Neural crest cell (in vitro differentiated cells): ENCODE results near the gene PIK3CG. TPM values are rescaled to one million over a fixed set of nuclear protein-coding genes. Genes with fewer than 3 reads are reported as not detected.
"Not testable (repeated sequence)": the region's sequence is repeated elsewhere in the genome, so short reads cannot be mapped to it uniquely, and the experiment has no call there.

Source experiments
- DNase-seq: peaks from one replicate; pipeline ENCODE4 v3.0.0; 2021; ENCODE audit warnings: low read depth, mixed read lengths, low spot score
- H3K27ac Mint-ChIP-seq: one replicate; pipeline ENCODE4 v1.8.0; 2021; ENCODE audit warnings: mild to moderate bottlenecking, mixed read lengths; ENCODE audit not compliant: unreplicated experiment
- H3K27me3 Mint-ChIP-seq: 2 replicates; pipeline ENCODE4 v1.8.0; 2021; ENCODE audit warnings: low read depth, mild to moderate bottlenecking, mixed read lengths
- H3K36me3 Mint-ChIP-seq: 2 replicates; pipeline ENCODE4 v1.8.0; 2021; ENCODE audit warnings: low read depth, mild to moderate bottlenecking, mixed read lengths
- H3K4me1 Mint-ChIP-seq: 2 replicates; pipeline ENCODE4 v1.8.0; 2021; ENCODE audit warnings: mixed read lengths
- H3K4me3 Mint-ChIP-seq: one replicate; pipeline ENCODE4 v1.8.0; 2021; ENCODE audit warnings: mild to moderate bottlenecking, mixed read lengths
- H3K9me3 Mint-ChIP-seq: 2 replicates; pipeline ENCODE4 v1.8.0; 2021; ENCODE audit warnings: mixed read lengths
- total RNA-seq: library from RNA; stranded (reverse); gene quantifications from 2 replicates; pipeline ENCODE4 v1.2.1, GENCODE V29; 2021
- TF ChIP-seq, protein P1 (sequence below): fragments of 200-600 bp; sonication (generic); conservative IDR thresholded peaks from 2 replicates; pipeline ENCODE4 v1.5.0; 2021; ENCODE audit warnings: antibody characterized with exemption, mild to moderate bottlenecking

The PIK3CG gene
- total RNA-seq, 1 donor from 2014 or later: not detected

DNA sequence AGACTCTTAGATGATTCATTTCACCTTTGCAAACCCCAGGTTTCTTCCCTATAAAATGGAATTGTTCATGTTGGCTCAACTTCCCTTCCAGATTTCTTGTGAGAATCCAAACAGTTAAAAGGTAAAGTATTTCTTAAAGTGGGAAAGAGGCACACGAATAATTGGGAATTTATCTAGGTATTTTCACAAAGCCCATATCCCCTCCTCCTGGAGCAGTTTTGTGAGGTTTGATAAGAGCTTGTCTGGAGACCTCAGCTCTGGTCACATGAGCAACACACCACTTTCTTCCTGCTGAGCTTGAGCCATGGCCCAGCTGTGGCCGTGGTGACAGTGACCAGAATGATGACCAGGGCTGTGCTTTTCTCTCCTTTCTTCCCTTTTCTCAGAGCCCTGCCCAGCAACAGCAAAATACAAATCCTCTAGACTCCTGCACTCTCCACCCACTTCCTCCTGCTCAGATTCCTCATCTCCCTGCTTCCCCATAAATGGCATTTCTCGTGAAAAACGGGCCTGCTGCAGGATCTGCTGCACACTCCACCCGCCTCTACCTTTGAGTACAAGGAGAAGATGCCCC, 87.7 kb downstream of the PIK3CG start:
- H3K9me3 Mint-ChIP-seq: no peaks in the 10 kb centered on the region
- H3K27ac Mint-ChIP-seq: no peak overlapping the region
- no peaks in the 10 kb centered on the region for H3K27me3 Mint-ChIP-seq
- TF ChIP-seq, protein P1, sequence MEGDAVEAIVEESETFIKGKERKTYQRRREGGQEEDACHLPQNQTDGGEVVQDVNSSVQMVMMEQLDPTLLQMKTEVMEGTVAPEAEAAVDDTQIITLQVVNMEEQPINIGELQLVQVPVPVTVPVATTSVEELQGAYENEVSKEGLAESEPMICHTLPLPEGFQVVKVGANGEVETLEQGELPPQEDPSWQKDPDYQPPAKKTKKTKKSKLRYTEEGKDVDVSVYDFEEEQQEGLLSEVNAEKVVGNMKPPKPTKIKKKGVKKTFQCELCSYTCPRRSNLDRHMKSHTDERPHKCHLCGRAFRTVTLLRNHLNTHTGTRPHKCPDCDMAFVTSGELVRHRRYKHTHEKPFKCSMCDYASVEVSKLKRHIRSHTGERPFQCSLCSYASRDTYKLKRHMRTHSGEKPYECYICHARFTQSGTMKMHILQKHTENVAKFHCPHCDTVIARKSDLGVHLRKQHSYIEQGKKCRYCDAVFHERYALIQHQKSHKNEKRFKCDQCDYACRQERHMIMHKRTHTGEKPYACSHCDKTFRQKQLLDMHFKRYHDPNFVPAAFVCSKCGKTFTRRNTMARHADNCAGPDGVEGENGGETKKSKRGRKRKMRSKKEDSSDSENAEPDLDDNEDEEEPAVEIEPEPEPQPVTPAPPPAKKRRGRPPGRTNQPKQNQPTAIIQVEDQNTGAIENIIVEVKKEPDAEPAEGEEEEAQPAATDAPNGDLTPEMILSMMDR: no peak
- no peak for DNase-seq
- no peaks in the 10 kb centered on the region for H3K4me1 Mint-ChIP-seq
- H3K36me3 Mint-ChIP-seq: no peaks in the 10 kb centered on the region
- no peak overlapping the region for H3K4me3 Mint-ChIP-seq

DNA sequence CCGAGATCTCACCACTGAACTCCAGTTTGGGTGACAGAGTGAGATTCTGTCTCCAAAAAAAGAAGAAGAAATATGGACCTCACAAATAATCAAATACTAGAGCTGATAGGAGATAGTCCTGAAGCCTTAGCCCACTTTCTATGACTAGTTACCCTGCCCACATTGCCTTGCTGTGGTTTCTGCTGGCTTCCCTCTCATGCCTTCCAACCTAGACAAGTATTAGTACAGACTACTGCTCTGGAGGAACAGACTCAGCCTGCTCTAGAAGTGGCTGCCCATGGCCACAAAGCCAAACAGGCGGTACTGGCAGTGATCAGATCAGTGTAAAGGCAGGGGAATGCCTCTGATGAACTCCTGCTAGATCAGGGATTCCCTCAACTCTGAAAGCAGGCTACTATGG, 89.8 kb downstream of the PIK3CG start:
- no peak overlapping the region for H3K27ac Mint-ChIP-seq

DNA sequence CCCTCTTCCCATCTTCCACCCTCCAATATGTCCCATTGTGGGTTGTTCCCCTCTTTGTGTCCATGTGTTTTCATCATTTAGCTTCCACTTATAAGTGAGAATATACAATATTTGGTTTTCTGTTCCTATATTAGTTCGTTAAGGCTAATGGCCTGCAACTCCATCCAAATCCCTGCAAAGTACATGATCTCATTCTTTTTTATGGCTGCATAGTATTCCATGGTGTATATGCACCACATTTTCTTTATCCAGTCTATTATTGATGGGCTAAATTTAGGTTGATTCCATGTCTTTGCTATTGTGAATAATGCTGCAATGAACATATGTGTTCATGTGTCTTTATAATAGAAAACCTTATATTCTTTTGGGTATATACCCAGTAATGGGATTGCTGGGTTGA, 90.8 kb downstream of the PIK3CG start:
- H3K4me3 Mint-ChIP-seq: not testable (repeated sequence)

More for the DNA sequence above, 89.8 kb downstream of the PIK3CG start:
- TF ChIP-seq, protein P1: no peak
- DNase-seq: no peak
- Mint-ChIP-seq H3K4me3 (no peak overlapping the region), H3K4me1 (no peaks in the 10 kb centered on the region), H3K27me3 (no peaks in the 10 kb centered on the region), H3K9me3 (no peaks in the 10 kb centered on the region), H3K36me3 (no peaks in the 10 kb centered on the region)

More for the DNA sequence above, 90.8 kb downstream of the PIK3CG start:
- not testable (repeated sequence) for H3K4me1 Mint-ChIP-seq, H3K27me3 Mint-ChIP-seq, H3K9me3 Mint-ChIP-seq, H3K27ac Mint-ChIP-seq, DNase-seq, H3K36me3 Mint-ChIP-seq

Other genes with a start within 250 kb of the PIK3CG start
- 16.5 and 18.5 TPM in 2 replicates for gene CCDC71L, start 204.1 kb upstream of the PIK3CG start, total RNA-seq
- gene PRKAR2B, start 179.4 kb downstream of the PIK3CG start, total RNA-seq: 14.2 and 14.4 TPM in 2 replicates